Measurements from ENCODE around the gene EIF5A.
A peak's percentile ranks its signal among the peaks of the same experiment; 100 is the strongest.

Gene EIF5A

GRCh38 chr17:7306911-7307685, at the start of gene EIF5A:
Gene EIF5A (plus strand): TSS chr17:7307628. CDS start chr17:7309636, 2,008 bp downstream.
- peak; percentile 99 for DNase-seq

- no peak for DNase-seq
These were observed 48.5 kb upstream of the EIF5A start for GRCh38 chr17:7258731-7259554.

GRCh38 chr17:7259555-7259889, 47.9 kb upstream of the EIF5A start:
- no peak for DNase-seq

- no peak for DNase-seq
These were observed 47.3 kb upstream of the EIF5A start for GRCh38 chr17:7260151-7260550.

- no peak for DNase-seq
These were observed 46.6 kb upstream of the EIF5A start for GRCh38 chr17:7260651-7261378.

GRCh38 chr17:7261379-7262191, 45.8 kb upstream of the EIF5A start:
- no peak for DNase-seq

- DNase-seq, result no peak
These were observed 45.1 kb upstream of the EIF5A start, which contains the start of gene CLDN7 for GRCh38 chr17:7262192-7262934. Gene CLDN7 (minus strand): TSS chr17:7262478. CDS start chr17:7262043, 435 bp downstream.

GRCh38 chr17:7262935-7263800, 44.3 kb upstream of the EIF5A start:
- DNase-seq, result no peak

- no peak for DNase-seq
These were observed 43.7 kb upstream of the EIF5A start for GRCh38 chr17:7263801-7264078.

GRCh38 chr17:7266784-7267183, 40.6 kb upstream of the EIF5A start:
- no peak for DNase-seq

- DNase-seq, result no peak
These were observed 28.0 kb upstream of the EIF5A start for GRCh38 chr17:7279448-7279847.

- DNase-seq, result peak; percentile 58 to 66
These were observed 26.8 kb upstream of the EIF5A start for GRCh38 chr17:7280519-7281073.

- DNase-seq, result peak; percentile 8 to 65
These were observed 26.1 kb upstream of the EIF5A start, which contains the start of gene SLC2A4 for GRCh38 chr17:7281074-7281952. Gene SLC2A4 (plus strand): TSS chr17:7281718. CDS start chr17:7281935, 217 bp downstream.

GRCh38 chr17:7281953-7282751, 25.3 kb upstream of the EIF5A start:
- DNase-seq, result no peak

- no peak for DNase-seq
These were observed 24.6 kb upstream of the EIF5A start for GRCh38 chr17:7282752-7283321.

- DNase-seq, result no peak
These were observed 23.8 kb upstream of the EIF5A start for GRCh38 chr17:7283471-7284216.

GRCh38 chr17:7284911-7285310, 22.5 kb upstream of the EIF5A start:
- DNase-seq, result no peak
